ENCODE results near the gene ASS1.

- TF ChIP-seq CTCF (IDR thresholded peaks at IDR 0.05) (no peak), POLR2A (IDR thresholded peaks at IDR 0.05) (no peak)
These were observed 18.2 kb downstream of the ASS1 start for GRCh38 chr9:130462685-130463540.

All from Peyer's patch (tissue), 4 donors.